CD14-positive monocyte (primary cell): ENCODE results near the gene DCHS1. TPM values are rescaled to one million over a fixed set of nuclear protein-coding genes. Genes with fewer than 3 reads are reported as not detected.

ENCODE experiments used
- DNase-seq, 3 donors: peaks; one replicate each; pipeline ENCODE4 v3.0.0-alpha.2; 2011 to 2022
- H2AFZ ChIP-seq: 2 replicates; pipeline ENCODE4 v1.6.0; 2012; ENCODE audit warnings: mild to moderate bottlenecking, low read depth, low read length, inconsistent platforms; ENCODE audit not compliant: insufficient read depth, poor library complexity, severe bottlenecking
- H3K27ac ChIP-seq, 2 donors: 1 replicate in 1 of 2; 2 replicates in 1 of 2; pipeline ENCODE4 v1.5.1; 2012 to 2013; ENCODE audit warnings: low read length in 2 of 2, control low read depth in 1 of 2, inconsistent platforms in 1 of 2, low read depth in 1 of 2, mild to moderate bottlenecking in 1 of 2
- H3K27me3 ChIP-seq, 2 donors: one replicate each; pipeline versions ENCODE4 v1.6.0 to v1.6.1; 2011 to 2013; ENCODE audit warnings: low read length in 2 of 2; ENCODE audit not compliant: control insufficient read depth in 2 of 2, insufficient read depth in 2 of 2
- H3K36me3 ChIP-seq, 2 donors: replicated peaks in 1 of 2; 1 replicate in 1 of 2; 2 replicates in 1 of 2; pipeline versions ENCODE4 v1.5.1 to v1.6.1; 2012 to 2013; ENCODE audit warnings: low read length in 2 of 2, control low read depth in 1 of 2, inconsistent platforms in 1 of 2, mild to moderate bottlenecking in 1 of 2; ENCODE audit not compliant: insufficient read depth in 2 of 2, control insufficient read depth in 1 of 2
- H3K4me1 ChIP-seq, 2 donors: 1 replicate in 1 of 2; 2 replicates in 1 of 2; pipeline versions ENCODE4 v1.5.1 to v1.6.1; 2012 to 2013; ENCODE audit warnings: low read length in 2 of 2, control low read depth in 1 of 2, inconsistent platforms in 1 of 2, mild to moderate bottlenecking in 1 of 2, moderate library complexity in 1 of 2; ENCODE audit not compliant: insufficient read depth in 2 of 2, control insufficient read depth in 1 of 2
- H3K4me2 ChIP-seq: replicated peaks from 2 replicates; pipeline ENCODE3; 2012; ENCODE audit warnings: low read length, moderate library complexity, mild to moderate bottlenecking; ENCODE audit not compliant: poor library complexity, severe bottlenecking; ENCODE audit errors: extremely low read depth
- H3K4me3 ChIP-seq, 3 experiments: fragments of 200-600 bp in 1 of 3; sonication (generic) in 1 of 3; replicated peaks in 1 of 3; 1 replicate in 2 of 3; 2 replicates in 1 of 3; pipeline ENCODE4 v1.5.1; 2011 to 2013; ENCODE audit warnings: low read length in 3 of 3, mild to moderate bottlenecking in 3 of 3, control low read depth in 2 of 3, low read depth in 2 of 3, inconsistent platforms in 1 of 3, moderate library complexity in 1 of 3
- H3K79me2 ChIP-seq: 2 replicates; pipeline ENCODE4 v1.6.0; 2012; ENCODE audit warnings: mild to moderate bottlenecking, control low read depth, inconsistent platforms, low read length, moderate library complexity; ENCODE audit not compliant: insufficient read depth
- H3K9ac ChIP-seq: 2 replicates; pipeline ENCODE4 v1.6.0; 2017; ENCODE audit warnings: low read length, mild to moderate bottlenecking; ENCODE audit not compliant: insufficient read depth, poor library complexity, severe bottlenecking
- H3K9me3 ChIP-seq, 2 donors: replicated peaks in 1 of 2; 1 replicate in 1 of 2; 2 replicates in 1 of 2; pipeline versions ENCODE4 v1.5.1 to v1.6.1; 2012 to 2013; ENCODE audit warnings: low read length in 2 of 2, control low read depth in 1 of 2; ENCODE audit not compliant: control insufficient read depth in 1 of 2, insufficient read depth in 1 of 2
- H4K20me1 ChIP-seq: 2 replicates; pipeline ENCODE4 v1.6.0; 2012; ENCODE audit warnings: mild to moderate bottlenecking, low read length, control low read depth, moderate library complexity; ENCODE audit not compliant: insufficient read depth
- H3K27ac Mint-ChIP-seq, 7 donors: one replicate each; pipeline ENCODE4 v1.8.0; 2020; ENCODE audit warnings: mild to moderate bottlenecking in 7 of 7, mixed read lengths in 7 of 7, moderate library complexity in 6 of 7, inconsistent platforms in 2 of 7
- H3K27me3 Mint-ChIP-seq, 3 donors: one replicate each; pipeline ENCODE4 v1.8.0; 2021 to 2022; ENCODE audit warnings: low read depth in 3 of 3, mild to moderate bottlenecking in 3 of 3, mixed read lengths in 3 of 3, moderate library complexity in 3 of 3, inconsistent platforms in 1 of 3
- H3K36me3 Mint-ChIP-seq, 2 donors: one replicate each; pipeline ENCODE4 v1.8.0; 2020; ENCODE audit warnings: mixed read lengths in 2 of 2, inconsistent platforms in 1 of 2, mild to moderate bottlenecking in 1 of 2
- H3K4me1 Mint-ChIP-seq: one replicate; pipeline ENCODE4 v1.8.0; 2020; ENCODE audit warnings: mild to moderate bottlenecking, mixed read lengths
- H3K4me3 Mint-ChIP-seq, 2 donors: one replicate each; pipeline ENCODE4 v1.8.0; 2020; ENCODE audit warnings: mild to moderate bottlenecking in 2 of 2, mixed read lengths in 2 of 2, moderate library complexity in 1 of 2
- H3K9me3 Mint-ChIP-seq, 7 donors: one replicate each; pipeline ENCODE4 v1.8.0; 2020 to 2022; ENCODE audit warnings: mixed read lengths in 7 of 7, mild to moderate bottlenecking in 6 of 7, moderate library complexity in 6 of 7, inconsistent platforms in 2 of 7
- WGBS: methylation state at CpG from one replicate; pipeline ENCODE4 v1.1.5; 2013; ENCODE audit warnings: missing lambda C conversion rate; ENCODE audit not compliant: insufficient coverage; 5-methylcytosine and 5-hydroxymethylcytosine counted together
- intact Hi-C, 2 donors: fragments of 100-400 bp; cut with micrococcal nuclease; formaldehyde crosslinking; loops; one replicate each; pipeline versions ENCODE4 v1.15.0 to v1.15.1; 2023
- polyA plus RNA-seq, 3 donors: library from polyadenylated mRNA; depleted of rRNA in 1 of 3; unstranded in 2 of 3; stranded (reverse) in 1 of 3; fragments of 300-500 nt in 2 of 3; fragments of >200 nt in 1 of 3; fragmentation: Illumina TruSeq in 2 of 3; gene quantifications; 1 replicate in 2 of 3; 2 replicates in 1 of 3; pipeline ENCODE4 v1.2.3, GENCODE V29; 2012 to 2021
- TF ChIP-seq, protein P1 (sequence below): fragments of 200-600 bp; IDR thresholded peaks from one replicate; pipeline ENCODE4 v1.8.0; 2022; ENCODE audit warnings: antibody characterized with exemption, mild to moderate bottlenecking

Gene DCHS1
- polyA plus RNA-seq, 3 donors = 0.01 to 0.88 (median 0.02) TPM

DNA sequence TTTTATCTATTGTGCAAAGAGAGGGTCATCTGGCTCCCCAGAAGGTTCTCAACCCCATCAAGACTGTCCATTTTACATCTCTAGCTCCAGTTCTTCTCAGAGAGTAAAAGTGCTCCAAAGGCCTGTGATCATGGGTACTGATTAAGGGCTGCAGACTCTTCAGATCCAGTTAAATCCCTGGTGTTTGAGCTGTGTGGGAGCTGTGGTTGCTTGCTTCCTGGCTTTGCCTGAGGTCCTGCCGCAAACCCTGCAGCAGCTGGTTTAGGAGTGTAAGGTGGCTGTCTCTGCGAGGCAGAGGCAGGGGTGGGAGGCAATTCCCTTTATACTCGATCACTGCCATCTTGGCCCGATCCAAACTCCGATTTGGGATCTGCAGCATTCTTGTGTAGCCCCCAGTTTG, 26.3 kb upstream of the DCHS1 start:
- peaks cover 13 to 17% of the 10 kb centered on the region in 2 donors for H3K36me3 Mint-ChIP-seq
- Histone ChIP-seq H3K4me2 (peak overlapping the region; percentile 93), H3K27me3 (no peaks in the 10 kb centered on the region), H3K4me1 (peaks cover 16 to 19% of the 10 kb centered on the region in 2 donors), H4K20me1 (peaks cover 5% of the 10 kb centered on the region), H3K27ac (peak overlapping the region in 1 of 2 donors; percentile 85), H2AFZ (peak overlapping the region; percentile 94), H3K79me2 (peaks cover 25% of the 10 kb centered on the region), H3K9me3 (no peaks in the 10 kb centered on the region), H3K9ac (peak overlapping the region; percentile 71), H3K4me3 (peak overlapping the region in 1 of 3 experiments; percentile 96), H3K36me3 (peaks cover 0 to 13% of the 10 kb centered on the region in 2 donors)
- intact Hi-C loops = loop anchor here (2.0 to 10.0 kb wide), 4 partner anchors 80 to 447 kb away; partner anchors contain the start of genes ILK (in 2 of the 2), RRP8 (in 2 of the 2), ARFIP2 (in 1 of the 2) and CNGA4 (in 1 of the 2)
- H3K27ac Mint-ChIP-seq = no peak overlapping the region
- peaks cover 0 to 1% (median 0%) of the 10 kb centered on the region in 7 donors for H3K9me3 Mint-ChIP-seq
- peak overlapping the region in 1 of 2 donors; percentile 99 for H3K4me3 Mint-ChIP-seq
- TF ChIP-seq, protein P1, sequence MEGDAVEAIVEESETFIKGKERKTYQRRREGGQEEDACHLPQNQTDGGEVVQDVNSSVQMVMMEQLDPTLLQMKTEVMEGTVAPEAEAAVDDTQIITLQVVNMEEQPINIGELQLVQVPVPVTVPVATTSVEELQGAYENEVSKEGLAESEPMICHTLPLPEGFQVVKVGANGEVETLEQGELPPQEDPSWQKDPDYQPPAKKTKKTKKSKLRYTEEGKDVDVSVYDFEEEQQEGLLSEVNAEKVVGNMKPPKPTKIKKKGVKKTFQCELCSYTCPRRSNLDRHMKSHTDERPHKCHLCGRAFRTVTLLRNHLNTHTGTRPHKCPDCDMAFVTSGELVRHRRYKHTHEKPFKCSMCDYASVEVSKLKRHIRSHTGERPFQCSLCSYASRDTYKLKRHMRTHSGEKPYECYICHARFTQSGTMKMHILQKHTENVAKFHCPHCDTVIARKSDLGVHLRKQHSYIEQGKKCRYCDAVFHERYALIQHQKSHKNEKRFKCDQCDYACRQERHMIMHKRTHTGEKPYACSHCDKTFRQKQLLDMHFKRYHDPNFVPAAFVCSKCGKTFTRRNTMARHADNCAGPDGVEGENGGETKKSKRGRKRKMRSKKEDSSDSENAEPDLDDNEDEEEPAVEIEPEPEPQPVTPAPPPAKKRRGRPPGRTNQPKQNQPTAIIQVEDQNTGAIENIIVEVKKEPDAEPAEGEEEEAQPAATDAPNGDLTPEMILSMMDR = no peak
- DNase-seq = no peak
- WGBS = 60% methylated on average over 1 of the region's 5 CpGs
- H3K4me1 Mint-ChIP-seq = peaks cover 18% of the 10 kb centered on the region
- H3K27me3 Mint-ChIP-seq = peaks cover 1 to 3% (median 3%) of the 10 kb centered on the region in 3 donors

DNA sequence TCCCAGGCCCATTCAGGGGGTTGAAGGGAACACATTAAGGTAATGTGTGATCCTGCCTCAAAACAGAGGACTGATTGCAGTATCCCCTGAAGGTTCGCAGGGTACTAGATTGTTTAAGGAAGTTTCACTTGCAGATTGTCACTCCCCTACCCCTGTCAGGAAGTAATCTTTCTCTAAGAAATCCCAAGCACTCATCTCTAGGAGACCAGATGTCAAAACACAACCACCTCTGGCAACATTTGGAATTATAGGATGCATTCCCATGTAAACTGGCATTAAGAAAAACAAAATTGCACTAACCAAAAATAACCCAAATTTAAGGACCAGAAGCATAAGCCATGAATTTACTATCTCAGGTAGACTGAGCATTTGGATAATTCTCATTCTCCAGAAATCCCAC, 25.9 kb upstream of the DCHS1 start:
- intact Hi-C loops = loop anchor here (5.0 to 10.0 kb wide), 3 partner anchors 79 to 447 kb away; partner anchors contain the start of genes ILK (in 2 of the 2), RRP8 (in 2 of the 2), CNGA4 (in 1 of the 2) and FHIP1B (in 1 of the 2)
- Mint-ChIP-seq H3K27me3 (peaks cover 1 to 3% (median 2%) of the 10 kb centered on the region in 3 donors), H3K4me1 (peaks cover 18% of the 10 kb centered on the region), H3K9me3 (peaks cover 0 to 1% (median 0%) of the 10 kb centered on the region in 7 donors), H3K36me3 (peaks cover 13 to 17% of the 10 kb centered on the region in 2 donors), H3K27ac (peak overlapping the region in 1 of 7 donors; percentile 47), H3K4me3 (no peak overlapping the region)
- H3K36me3 ChIP-seq = peaks cover 0 to 13% of the 10 kb centered on the region in 2 donors
- DNase-seq = no peak
- no peak overlapping the region for H2AFZ ChIP-seq
- H3K79me2 ChIP-seq = peaks cover 25% of the 10 kb centered on the region
- H3K27me3 ChIP-seq = no peaks in the 10 kb centered on the region
- no peak overlapping the region for H3K27ac ChIP-seq
- TF ChIP-seq, protein P1 = no peak
- H3K4me3 ChIP-seq = no peak overlapping the region
- WGBS = no CpG with 5 or more reads among the region's 1 CpG
- H4K20me1 ChIP-seq = peaks cover 5% of the 10 kb centered on the region
- H3K9ac ChIP-seq = peak overlapping the region; percentile 71
- H3K4me2 ChIP-seq = no peak overlapping the region
- peaks cover 16 to 19% of the 10 kb centered on the region in 2 donors for H3K4me1 ChIP-seq
- H3K9me3 ChIP-seq = no peaks in the 10 kb centered on the region
